K562 (cell line): ENCODE results near the gene SDE2. TPM values are rescaled to one million over a fixed set of nuclear protein-coding genes. Genes with fewer than 3 reads are reported as not detected.
A peak's percentile ranks its signal among the peaks of the same experiment; 100 is the strongest.

Source experiments
- ATAC-seq: fragments of 200-7000 bp; cut with Tn5 transposase; 3 replicates; pipeline ENCODE4 v1.9.1; 2020; ENCODE audit warnings: moderate library complexity
- BruUV-seq: library from RNA; stranded (reverse); fragments of 400-500 nt; replicated peaks from 2 replicates; lab custom pipeline; 2021; lab: Mats Ljungman, UMichigan
- CTCF ChIA-PET: fragments of 300-600 bp; formaldehyde crosslinking; extraction: SDS; loops from one replicate; lab custom pipeline; 2021; ENCODE audit warnings: low intra/inter-chr PET ratio; lab: Yijun Ruan, JAX
- POLR2A ChIA-PET: fragments of 300-600, 350-650 bp; sonication (Branson Sonifier 250); formaldehyde crosslinking; extraction: SDS; loops from one replicate; lab custom pipeline; 2021; ENCODE audit warnings: antibody characterized with exemption, inconsistent platforms; lab: Yijun Ruan, JAX
- DNase-seq, 4 experiments: peaks; one replicate each; pipeline versions ENCODE4 v3.0.0 to v3.0.0-alpha.2; 2011 to 2018; ENCODE audit warnings: low spot score in 3 of 4, mixed read lengths in 3 of 4; ENCODE audit errors: extremely low read depth in 1 of 4
- FAIRE-seq: peaks from 2 replicates; lab custom pipeline; 2011; peaks lifted over from hg19 to GRCh38; lab: Jason Lieb, UNC
- H2AFZ ChIP-seq: 2 replicates; pipeline ENCODE4 v1.6.0; 2011; ENCODE audit warnings: low read depth, low read length, control low read depth, inconsistent platforms
- H3K27ac ChIP-seq: fragments of 200-600 bp; 3 replicates; pipeline ENCODE4 v1.8.0; 2011; ENCODE audit warnings: low read depth, mild to moderate bottlenecking, control low read depth, inconsistent platforms, low read length, moderate library complexity, mixed read lengths; ENCODE audit errors: extremely low read depth
- H3K27me3 ChIP-seq, 2 experiments: fragments of 300-600 bp in 1 of 2; 2 replicates in 1 of 2; 3 replicates in 1 of 2; pipeline versions ENCODE4 v1.6.0 to v1.8.0; 2011; ENCODE audit warnings: inconsistent platforms in 2 of 2, low read length in 2 of 2, mild to moderate bottlenecking in 1 of 2, mixed read lengths in 1 of 2, moderate library complexity in 1 of 2; ENCODE audit not compliant: control insufficient read depth in 2 of 2, insufficient read depth in 2 of 2
- H3K36me3 ChIP-seq: fragments of 300-600 bp; 3 replicates; pipeline ENCODE4 v1.8.0; 2011; ENCODE audit warnings: mild to moderate bottlenecking, low read length, inconsistent platforms; ENCODE audit not compliant: control insufficient read depth, insufficient read depth
- H3K4me1 ChIP-seq, 2 experiments: fragments of 200-600 bp in 1 of 2; replicated peaks in 1 of 2; 2 replicates in 1 of 2; 3 replicates in 1 of 2; pipeline versions ENCODE4 v1.5.1 to v1.8.0; 2011; ENCODE audit warnings: inconsistent platforms in 2 of 2, low read length in 2 of 2, mild to moderate bottlenecking in 1 of 2, mixed read lengths in 1 of 2, moderate library complexity in 1 of 2; ENCODE audit not compliant: control insufficient read depth in 2 of 2, insufficient read depth in 2 of 2
- H3K4me2 ChIP-seq: 2 replicates; pipeline ENCODE4 v1.6.1; 2011; ENCODE audit warnings: low read length, control low read depth, inconsistent platforms, mixed read lengths; ENCODE audit not compliant: insufficient read depth
- H3K4me3 ChIP-seq: fragments of 200-600 bp; sonication (generic), shearing (Covaris generic); 2 replicates; pipeline ENCODE4 v1.5.1; 2016; ENCODE audit warnings: control low read depth, inconsistent platforms
- H3K79me2 ChIP-seq: fragments of 200-600 bp; 3 replicates; pipeline ENCODE4 v1.8.0; 2011; ENCODE audit warnings: low read length, inconsistent platforms; ENCODE audit not compliant: control insufficient read depth, insufficient read depth
- H3K9ac ChIP-seq, 2 experiments: 2 replicates each; pipeline versions ENCODE4 v1.6.0 to v1.6.1; 2011; ENCODE audit warnings: low read depth in 2 of 2, low read length in 2 of 2, control low read depth in 1 of 2, inconsistent platforms in 1 of 2, mild to moderate bottlenecking in 1 of 2, mixed read lengths in 1 of 2; ENCODE audit not compliant: insufficient read depth in 1 of 2
- H3K9me1 ChIP-seq: one replicate; pipeline ENCODE4 v1.6.0; 2011; ENCODE audit warnings: inconsistent platforms, mild to moderate bottlenecking, low read length, moderate library complexity; ENCODE audit not compliant: control insufficient read depth, insufficient read depth
- H3K9me3 ChIP-seq: replicated peaks from 2 replicates; pipeline ENCODE4 v1.5.1; 2011; ENCODE audit warnings: low read depth, low read length, inconsistent platforms; ENCODE audit not compliant: control insufficient read depth, insufficient read depth
- H4K20me1 ChIP-seq: replicated peaks from 2 replicates; pipeline ENCODE4 v1.6.1; 2011; ENCODE audit warnings: low read length, inconsistent platforms, mixed read lengths; ENCODE audit not compliant: control insufficient read depth, insufficient read depth
- BCOR ChIP-seq: fragments of 450-650 bp; IDR thresholded peaks from 2 replicates; pipeline ENCODE4 v1.6.1; 2016
- HDGF ChIP-seq: fragments of 450-650 bp; IDR thresholded peaks from 2 replicates; pipeline ENCODE4 v1.6.1; 2016
- POLR3G ChIP-seq: IDR thresholded peaks from 2 replicates; pipeline ENCODE4 v1.6.1; 2011; ENCODE audit not compliant: insufficient read length, insufficient replicate concordance; ENCODE audit errors: extremely low read depth
- SLC30A9 ChIP-seq: fragments of 250-450 bp; sonication (Bioruptor Pico); IDR thresholded peaks from 2 replicates; pipeline ENCODE4 v1.8.0; 2022; ENCODE audit warnings: mild to moderate bottlenecking, moderate library complexity
- TCFL5 ChIP-seq: fragments of 250-450 bp; sonication (Bioruptor Pico); conservative IDR thresholded peaks from 2 replicates; pipeline ENCODE4 v1.6.1; 2021; ENCODE audit warnings: mild to moderate bottlenecking, moderate library complexity, matching md5 sums
- THAP7 ChIP-seq: fragments of 250-450 bp; sonication (Bioruptor Pico); IDR thresholded peaks from 2 replicates; pipeline ENCODE4 v1.5.0; 2021
- ZBTB5 ChIP-seq: fragments of 450-650 bp; IDR thresholded peaks from 2 replicates; pipeline ENCODE4 v1.6.1; 2017; ENCODE audit warnings: antibody characterized with exemption
- ZNF695 ChIP-seq: fragments of 450-650 bp; formaldehyde crosslinking; IDR thresholded peaks from 2 replicates; pipeline ENCODE4 v1.4.0; 2020; ENCODE audit warnings: mild to moderate bottlenecking, moderate library complexity
- WGBS: fragments of 100-300 bp; shearing (Covaris generic); methylation state at CpG from one replicate; pipeline ENCODE4 v1.1.6; 2016; ENCODE audit warnings: low coverage, mixed read lengths; ENCODE audit not compliant: insufficient coverage; ENCODE audit errors: missing lambda C conversion rate; 5-methylcytosine and 5-hydroxymethylcytosine counted together
- in situ Hi-C: fragments of 300-500 bp; cut with MboI; formaldehyde crosslinking; loops from 4 replicates; pipeline ENCODE4 v1.15.0; 2018; ENCODE audit warnings: inconsistent platforms, mixed read lengths
- intact Hi-C: fragments of 100-400 bp; cut with micrococcal nuclease; formaldehyde crosslinking; loops from 2 replicates; pipeline ENCODE4 v1.14.2; 2022
- polyA plus RNA-seq, 8 experiments: library from polyadenylated mRNA; depleted of rRNA in 4 of 8; stranded (reverse) in 5 of 8; unstranded in 3 of 8; fragments of >200 nt; fragmentation: Nextera tagmentation in 2 of 8; fragmentation: Illumina TruSeq in 1 of 8; extraction: Ambion mirVana in 2 of 8; extraction: Trizol in 1 of 8; gene quantifications; 2 replicates each; pipeline versions ENCODE4 v1.2.1 to v1.2.3, GENCODE V29; 2011 to 2014; ENCODE audit warnings: inconsistent platforms in 1 of 8, missing spikeins in 1 of 8
- total RNA-seq, 7 experiments: library from RNA; depleted of rRNA in 6 of 7; stranded (reverse); fragments of >200 nt in 6 of 7; fragmentation: Illumina TruSeq in 2 of 7; extraction: Trizol in 2 of 7; gene quantifications; 2 replicates each; pipeline versions ENCODE4 v1.2.1 to v1.2.3, GENCODE V29; 2011 to 2021; ENCODE audit warnings: low replicate concordance in 1 of 7
- TF ChIP-seq, protein P1 (sequence below): fragments of 250-450 bp; sonication (Bioruptor Pico); IDR thresholded peaks from 2 replicates; pipeline ENCODE4 v1.5.0; 2020; ENCODE audit warnings: mild to moderate bottlenecking
- TF ChIP-seq, protein P2 (sequence below): fragments of 250-450 bp; sonication (Bioruptor Pico); IDR thresholded peaks from 2 replicates; pipeline ENCODE4 v1.9.0; 2021; ENCODE audit warnings: mild to moderate bottlenecking, inconsistent platforms
- TF ChIP-seq, protein P3 (sequence below), 2 experiments: fragments of 250-450 bp in 1 of 2; fragments of 450-650 bp in 1 of 2; sonication (Bioruptor Pico) in 1 of 2; IDR thresholded peaks; 2 replicates each; pipeline versions ENCODE4 v1.6.1 to v1.8.0; 2016 to 2021; ENCODE audit warnings: mild to moderate bottlenecking in 2 of 2, moderate library complexity in 2 of 2, missing compliant biosample characterization in 1 of 2, missing genetic modification characterization in 1 of 2
- TF ChIP-seq, protein P4 (sequence below): fragments of 450-650 bp; IDR thresholded peaks from 2 replicates; pipeline ENCODE4 v1.6.1; 2016; ENCODE audit warnings: borderline replicate concordance

The SDE2 gene
- total and polyA plus RNA-seq, 9 of the 15 experiments (the other 6 are each of a cell fraction or from before 2014, with no cell fraction given) = 14.3 to 62.3 (median 46.0) TPM

DNA sequence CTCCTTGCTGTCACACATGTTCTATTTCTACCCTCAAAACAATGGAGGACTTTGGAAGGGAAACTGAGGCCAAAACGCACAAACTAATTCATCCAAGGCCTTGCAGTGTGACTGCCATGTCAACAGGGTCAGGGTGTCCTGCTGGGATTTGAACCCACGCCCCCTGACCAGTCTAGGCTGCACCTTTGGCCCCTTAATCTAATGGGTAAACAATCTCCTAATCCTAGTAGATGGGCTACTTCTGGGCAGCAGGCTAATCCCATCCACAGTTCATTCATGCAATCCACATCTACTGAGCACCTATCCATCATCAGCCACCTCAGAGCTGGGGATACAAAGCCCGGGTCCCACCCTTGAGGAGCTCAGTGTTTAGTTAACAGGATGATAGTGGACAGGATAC is 41.1 kb downstream of the SDE2 start:
- H3K4me1 ChIP-seq = peaks cover 3 to 16% of the 10 kb centered on the region in 2 experiments; a peak in 4 of 5 replicates
- CTCF ChIA-PET = no interaction called here
- BruUV-seq = no TSS peak
- DNase-seq (no peak), ATAC-seq (no peak), FAIRE-seq (no peak)
- WGBS = 25% methylated on average over 3 of the region's 3 CpGs
- H3K4me2 ChIP-seq = no peak overlapping the region
- H3K27ac ChIP-seq = no peak overlapping the region
- no peak overlapping the region for H3K4me3 ChIP-seq
- TF ChIP-seq SLC30A9 (no peak), POLR3G (no peak), HDGF (no peak), THAP7 (CRISPR knock-in tag) (no peak), BCOR (no peak), ZBTB5 (no peak), TCFL5 (no peak), ZNF695 (CRISPR knock-in tag) (no peak)
- TF ChIP-seq, protein P1, sequence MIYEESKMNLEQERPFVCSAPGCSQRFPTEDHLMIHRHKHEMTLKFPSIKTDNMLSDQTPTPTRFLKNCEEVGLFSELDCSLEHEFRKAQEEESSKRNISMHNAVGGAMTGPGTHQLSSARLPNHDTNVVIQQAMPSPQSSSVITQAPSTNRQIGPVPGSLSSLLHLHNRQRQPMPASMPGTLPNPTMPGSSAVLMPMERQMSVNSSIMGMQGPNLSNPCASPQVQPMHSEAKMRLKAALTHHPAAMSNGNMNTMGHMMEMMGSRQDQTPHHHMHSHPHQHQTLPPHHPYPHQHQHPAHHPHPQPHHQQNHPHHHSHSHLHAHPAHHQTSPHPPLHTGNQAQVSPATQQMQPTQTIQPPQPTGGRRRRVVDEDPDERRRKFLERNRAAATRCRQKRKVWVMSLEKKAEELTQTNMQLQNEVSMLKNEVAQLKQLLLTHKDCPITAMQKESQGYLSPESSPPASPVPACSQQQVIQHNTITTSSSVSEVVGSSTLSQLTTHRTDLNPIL (CRISPR knock-in tag) = no peak
- TF ChIP-seq, protein P2, sequence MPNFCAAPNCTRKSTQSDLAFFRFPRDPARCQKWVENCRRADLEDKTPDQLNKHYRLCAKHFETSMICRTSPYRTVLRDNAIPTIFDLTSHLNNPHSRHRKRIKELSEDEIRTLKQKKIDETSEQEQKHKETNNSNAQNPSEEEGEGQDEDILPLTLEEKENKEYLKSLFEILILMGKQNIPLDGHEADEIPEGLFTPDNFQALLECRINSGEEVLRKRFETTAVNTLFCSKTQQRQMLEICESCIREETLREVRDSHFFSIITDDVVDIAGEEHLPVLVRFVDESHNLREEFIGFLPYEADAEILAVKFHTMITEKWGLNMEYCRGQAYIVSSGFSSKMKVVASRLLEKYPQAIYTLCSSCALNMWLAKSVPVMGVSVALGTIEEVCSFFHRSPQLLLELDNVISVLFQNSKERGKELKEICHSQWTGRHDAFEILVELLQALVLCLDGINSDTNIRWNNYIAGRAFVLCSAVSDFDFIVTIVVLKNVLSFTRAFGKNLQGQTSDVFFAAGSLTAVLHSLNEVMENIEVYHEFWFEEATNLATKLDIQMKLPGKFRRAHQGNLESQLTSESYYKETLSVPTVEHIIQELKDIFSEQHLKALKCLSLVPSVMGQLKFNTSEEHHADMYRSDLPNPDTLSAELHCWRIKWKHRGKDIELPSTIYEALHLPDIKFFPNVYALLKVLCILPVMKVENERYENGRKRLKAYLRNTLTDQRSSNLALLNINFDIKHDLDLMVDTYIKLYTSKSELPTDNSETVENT (CRISPR knock-in tag) = no peak
- TF ChIP-seq, protein P3, sequence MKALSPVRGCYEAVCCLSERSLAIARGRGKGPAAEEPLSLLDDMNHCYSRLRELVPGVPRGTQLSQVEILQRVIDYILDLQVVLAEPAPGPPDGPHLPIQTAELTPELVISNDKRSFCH (CRISPR knock-in tag; IDR thresholded peaks at IDR 0.05) = no peak
- TF ChIP-seq, protein P3 (tag; IDR thresholded peaks at IDR 0.05) = no peak
- TF ChIP-seq, protein P4, sequence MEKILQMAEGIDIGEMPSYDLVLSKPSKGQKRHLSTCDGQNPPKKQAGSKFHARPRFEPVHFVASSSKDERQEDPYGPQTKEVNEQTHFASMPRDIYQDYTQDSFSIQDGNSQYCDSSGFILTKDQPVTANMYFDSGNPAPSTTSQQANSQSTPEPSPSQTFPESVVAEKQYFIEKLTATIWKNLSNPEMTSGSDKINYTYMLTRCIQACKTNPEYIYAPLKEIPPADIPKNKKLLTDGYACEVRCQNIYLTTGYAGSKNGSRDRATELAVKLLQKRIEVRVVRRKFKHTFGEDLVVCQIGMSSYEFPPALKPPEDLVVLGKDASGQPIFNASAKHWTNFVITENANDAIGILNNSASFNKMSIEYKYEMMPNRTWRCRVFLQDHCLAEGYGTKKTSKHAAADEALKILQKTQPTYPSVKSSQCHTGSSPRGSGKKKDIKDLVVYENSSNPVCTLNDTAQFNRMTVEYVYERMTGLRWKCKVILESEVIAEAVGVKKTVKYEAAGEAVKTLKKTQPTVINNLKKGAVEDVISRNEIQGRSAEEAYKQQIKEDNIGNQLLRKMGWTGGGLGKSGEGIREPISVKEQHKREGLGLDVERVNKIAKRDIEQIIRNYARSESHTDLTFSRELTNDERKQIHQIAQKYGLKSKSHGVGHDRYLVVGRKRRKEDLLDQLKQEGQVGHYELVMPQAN = no peak
- no peaks in the 10 kb centered on the region for H3K9me3 ChIP-seq
- peak overlapping the region in 1 of 2 experiments; percentile 65; a peak in 1 of 4 replicates for H3K9ac ChIP-seq
- intact Hi-C loops = no loop called here
- in situ Hi-C loops = loop anchor here (5.0 kb wide), 1 partner anchor 81 kb away; no protein-coding TSS in a partner anchor
- H3K27me3 ChIP-seq = no peaks in the 10 kb centered on the region
- no peak overlapping the region for H2AFZ ChIP-seq
- H3K36me3 ChIP-seq = no peaks in the 10 kb centered on the region
- H4K20me1 ChIP-seq = no peaks in the 10 kb centered on the region
- H3K9me1 ChIP-seq = no peaks in the 10 kb centered on the region
- POLR2A ChIA-PET = interaction anchor here (1.0 kb wide), 1 partner anchor 22 kb away, joined by 3 read pairs; no protein-coding TSS in a partner anchor
- no peaks in the 10 kb centered on the region for H3K79me2 ChIP-seq
